HFFc6 (cell line): ENCODE data around the gene SVBP. TPM values are rescaled to one million over a fixed set of nuclear protein-coding genes. Genes with fewer than 3 reads are reported as not detected.

Experiments used
- DNase-seq: peaks from one replicate; pipeline ENCODE4 v3.0.0-alpha.2; 2018
- H3K27ac Mint-ChIP-seq: 2 replicates; pipeline ENCODE4 v1.8.0; 2020; ENCODE audit warnings: mild to moderate bottlenecking, mixed read lengths
- H3K27me3 Mint-ChIP-seq: 2 replicates; pipeline ENCODE4 v1.8.0; 2021; ENCODE audit warnings: mild to moderate bottlenecking, moderate library complexity, mixed read lengths; ENCODE audit not compliant: insufficient read depth
- H3K36me3 Mint-ChIP-seq: 2 replicates; pipeline ENCODE4 v1.8.0; 2021; ENCODE audit warnings: low read depth, mixed read lengths
- H3K4me1 Mint-ChIP-seq: 2 replicates; pipeline ENCODE4 v1.8.0; 2020; ENCODE audit warnings: low read depth, mixed read lengths
- H3K4me3 Mint-ChIP-seq: 2 replicates; pipeline ENCODE4 v1.8.0; 2020; ENCODE audit warnings: mild to moderate bottlenecking, moderate library complexity, mixed read lengths
- H3K9me3 Mint-ChIP-seq: 2 replicates; pipeline ENCODE4 v1.8.0; 2020; ENCODE audit warnings: mild to moderate bottlenecking, mixed read lengths
- CTCF ChIP-seq: fragments of 200-600 bp; sonication (generic); IDR thresholded peaks from 2 replicates; pipeline ENCODE4 v1.5.0; 2021; ENCODE audit warnings: antibody characterized with exemption, mild to moderate bottlenecking
- total RNA-seq, 6 experiments: library from RNA; stranded (reverse); fragmentation: NEBNext Ultra II Directional; extraction: Animal tissue kit (Norgen Biotek cat#: 25700); gene quantifications; 2 replicates in 1 of 6; 3 replicates in 5 of 6; pipeline ENCODE4 v1.2.3, GENCODE V29; 2021

SVBP gene
- total RNA-seq, 6 experiments from 2014 or later, result 9.6 to 17.8 (median 14.7) TPM

- peak; percentile 54 for DNase-seq
- TF ChIP-seq CTCF, result no peak
- H3K9me3 Mint-ChIP-seq, result no peaks in the 10 kb centered on the region
- H3K27me3 Mint-ChIP-seq, result no peaks in the 10 kb centered on the region
- no peak overlapping the region for H3K4me3 Mint-ChIP-seq
- no peak overlapping the region for H3K27ac Mint-ChIP-seq
- peaks cover 54% of the 10 kb centered on the region for H3K4me1 Mint-ChIP-seq
- H3K36me3 Mint-ChIP-seq, result peaks cover 32% of the 10 kb centered on the region
Observed at GRCh38 chr1:42848823-42849537, 31.8 kb upstream of the SVBP start.

DNA sequence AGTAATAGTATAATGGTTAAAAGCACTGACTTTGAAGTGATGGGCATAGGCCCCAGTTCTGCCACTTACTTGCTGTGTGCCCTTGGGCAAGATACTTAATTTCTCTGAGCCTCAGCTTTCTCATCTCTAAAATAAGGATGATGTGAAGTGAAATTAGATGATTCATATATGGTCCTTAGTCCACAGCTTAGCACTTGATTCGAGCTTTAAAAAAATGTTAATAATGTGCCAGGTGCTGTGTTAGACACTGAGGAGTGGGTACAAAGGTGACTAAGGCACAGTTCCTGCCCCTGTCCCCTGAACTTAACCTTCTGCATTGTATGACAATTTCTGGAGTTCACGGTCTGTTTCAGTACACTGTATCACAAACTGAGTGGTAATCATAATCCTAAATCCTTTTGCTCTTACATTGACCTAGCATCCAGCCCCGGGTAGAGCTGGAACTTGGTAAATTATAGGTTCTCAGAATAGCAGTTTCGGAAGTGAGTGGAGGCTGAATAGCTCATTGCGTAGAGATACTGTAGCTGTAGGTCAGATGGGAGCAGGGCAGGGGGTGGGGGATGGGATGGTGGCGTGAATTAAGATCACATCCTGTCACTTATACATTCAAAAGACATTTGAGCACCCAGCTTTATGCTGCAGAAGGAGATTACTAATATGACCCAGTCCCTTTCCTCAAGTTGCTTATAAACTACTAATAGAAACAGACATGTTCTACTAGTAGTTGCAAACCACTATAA lies 30.7 kb upstream of the SVBP start:
- H3K4me3 Mint-ChIP-seq, result peak overlapping the region; percentile 98
- peak overlapping the region; percentile 93 for H3K27ac Mint-ChIP-seq
- no peaks in the 10 kb centered on the region for H3K27me3 Mint-ChIP-seq
- no peak for DNase-seq
- peaks cover 54% of the 10 kb centered on the region for H3K4me1 Mint-ChIP-seq
- H3K36me3 Mint-ChIP-seq, result peaks cover 38% of the 10 kb centered on the region
- TF ChIP-seq CTCF, result no peak
- H3K9me3 Mint-ChIP-seq, result no peaks in the 10 kb centered on the region

DNA sequence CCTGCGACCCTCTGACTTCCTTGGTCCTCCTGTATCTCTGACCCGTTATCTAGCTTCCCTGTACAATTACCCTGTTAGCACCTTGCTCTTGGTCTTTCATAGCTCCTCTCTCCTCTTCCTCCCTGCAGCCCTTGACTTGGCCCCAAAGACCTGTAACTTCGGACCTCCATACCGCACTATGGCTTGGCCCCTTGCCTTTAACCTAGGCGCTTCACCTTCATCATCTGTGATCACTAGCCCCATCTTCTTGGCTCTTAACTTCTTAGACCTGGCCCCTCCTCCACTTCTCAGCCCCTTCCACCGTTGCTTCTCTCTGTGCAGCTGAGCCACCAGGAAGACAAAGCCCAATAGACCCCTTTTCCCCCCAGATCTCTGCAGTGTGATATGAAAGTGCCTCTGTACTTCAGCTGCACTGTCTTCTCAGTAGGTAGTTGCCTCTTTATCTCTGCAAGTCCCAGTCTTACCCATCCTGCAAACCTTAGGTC lies 30.0 kb upstream of the SVBP start:
- Mint-ChIP-seq H3K9me3 (no peaks in the 10 kb centered on the region), H3K4me1 (peaks cover 48% of the 10 kb centered on the region), H3K27me3 (no peaks in the 10 kb centered on the region), H3K27ac (peak overlapping the region; percentile 93), H3K4me3 (peak overlapping the region; percentile 98), H3K36me3 (peaks cover 36% of the 10 kb centered on the region)
- no peak for DNase-seq
- TF ChIP-seq CTCF, result no peak

GRCh38 chr1:42846257-42847110 lies 29.3 kb upstream of the SVBP start, which contains the start of gene ZNF691:
Gene ZNF691 (plus strand): TSS chr1:42846613. CDS start chr1:42849659, 3,046 bp downstream.
- peak; percentile 71 for TF ChIP-seq CTCF
- Mint-ChIP-seq H3K27ac (peak within 1 kb of the TSS; percentile 93), H3K27me3 (no peaks in the 10 kb centered on the region), H3K9me3 (no peaks in the 10 kb centered on the region), H3K4me3 (peak within 1 kb of the TSS; percentile 98), H3K36me3 (peaks cover 32% of the 10 kb centered on the region), H3K4me1 (peaks cover 47% of the 10 kb centered on the region)
- DNase-seq, result peak; percentile 97

DNA sequence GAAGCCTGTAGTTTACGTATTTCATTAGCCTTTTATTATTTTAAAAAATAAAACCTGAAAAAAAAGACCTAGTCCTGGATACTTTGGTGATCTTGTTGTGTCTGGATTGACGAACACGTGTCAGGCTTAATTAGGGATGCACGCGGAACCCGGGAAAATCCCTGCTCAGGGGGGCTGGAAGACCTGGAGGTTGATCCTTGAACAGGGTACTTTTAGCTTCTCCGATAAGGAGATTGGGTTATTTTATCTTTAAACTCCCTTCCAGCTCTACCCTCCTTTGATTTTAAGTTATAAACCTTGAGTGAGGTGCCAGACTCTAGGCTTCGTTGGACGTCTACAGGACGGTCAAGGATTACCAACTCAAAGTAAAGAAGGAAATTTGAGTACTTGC lies 28.7 kb upstream of the SVBP start:
- Mint-ChIP-seq H3K36me3 (peaks cover 25% of the 10 kb centered on the region), H3K27ac (peak overlapping the region; percentile 68; the same call in 1 of the 2 replicates), H3K9me3 (no peaks in the 10 kb centered on the region), H3K27me3 (no peaks in the 10 kb centered on the region), H3K4me1 (peaks cover 50% of the 10 kb centered on the region), H3K4me3 (peak overlapping the region; percentile 98)
- no peak for DNase-seq
- no peak for TF ChIP-seq CTCF
